HG03139 (cell line): ENCODE results near the gene SPATA33.

ENCODE experiments used
- ATAC-seq: cut with Tn5 transposase; IDR thresholded peaks from one replicate; pipeline ENCODE4 v1.9.1; 2021; ENCODE audit not compliant: unreplicated experiment

SPATA33 gene

DNA sequence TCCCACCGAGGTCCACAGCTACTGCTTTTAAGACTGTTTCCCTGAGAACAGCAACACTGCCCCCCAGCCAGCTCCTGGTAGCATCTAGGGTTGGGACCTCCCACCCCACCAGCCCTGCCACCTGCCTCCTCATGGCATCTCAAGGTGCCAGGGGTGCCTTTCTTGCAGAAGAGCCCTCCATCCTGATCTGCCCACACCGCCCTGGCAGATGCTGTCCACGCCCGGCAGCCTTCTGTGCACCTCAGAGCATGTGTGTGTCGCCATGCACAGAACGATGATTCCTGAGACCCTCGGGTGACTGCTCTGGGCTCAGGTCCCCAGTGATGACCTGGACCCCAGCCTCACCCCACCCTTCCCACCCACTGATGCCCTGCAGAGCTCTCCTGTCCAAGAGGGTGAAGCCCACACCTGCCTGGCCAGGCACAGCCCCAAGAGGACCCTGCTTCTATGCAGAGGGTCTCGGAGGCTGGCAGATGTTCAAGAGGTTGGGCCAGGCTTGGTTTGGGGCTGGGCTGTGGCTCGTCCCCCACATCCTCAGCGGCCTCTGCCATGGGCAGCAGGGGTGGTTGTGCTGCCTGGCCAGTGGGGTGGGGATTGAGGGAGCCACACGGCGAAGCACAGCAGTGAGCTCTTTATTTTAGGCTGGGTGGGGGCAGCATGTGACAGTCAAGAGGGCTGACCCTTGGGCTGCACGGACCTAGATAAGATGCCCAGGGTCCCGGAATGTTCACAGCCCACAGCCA is 49.1 kb downstream of the SPATA33 start:
- no peak for ATAC-seq

DNA sequence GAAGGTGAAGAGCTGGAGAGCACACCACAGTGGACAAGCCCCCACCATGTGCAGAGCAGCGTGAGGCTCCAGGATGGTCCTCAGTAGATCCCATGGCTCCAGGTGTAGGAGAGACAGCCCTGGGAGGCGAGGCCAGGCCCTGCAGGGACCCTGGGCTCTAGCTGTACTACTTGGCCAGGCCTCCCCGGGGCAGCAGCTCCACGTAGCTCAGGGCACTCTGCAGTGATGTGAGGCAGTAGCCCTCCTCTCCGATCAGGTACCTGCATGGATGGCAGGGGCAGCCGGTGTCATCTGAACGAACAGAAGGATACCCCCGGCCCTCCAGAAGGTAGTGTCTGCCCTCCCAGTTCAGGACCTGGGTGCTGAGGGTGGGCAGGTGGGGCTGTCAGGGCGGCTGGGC is 50.1 kb downstream of the SPATA33 start:
- ATAC-seq = no peak

DNA sequence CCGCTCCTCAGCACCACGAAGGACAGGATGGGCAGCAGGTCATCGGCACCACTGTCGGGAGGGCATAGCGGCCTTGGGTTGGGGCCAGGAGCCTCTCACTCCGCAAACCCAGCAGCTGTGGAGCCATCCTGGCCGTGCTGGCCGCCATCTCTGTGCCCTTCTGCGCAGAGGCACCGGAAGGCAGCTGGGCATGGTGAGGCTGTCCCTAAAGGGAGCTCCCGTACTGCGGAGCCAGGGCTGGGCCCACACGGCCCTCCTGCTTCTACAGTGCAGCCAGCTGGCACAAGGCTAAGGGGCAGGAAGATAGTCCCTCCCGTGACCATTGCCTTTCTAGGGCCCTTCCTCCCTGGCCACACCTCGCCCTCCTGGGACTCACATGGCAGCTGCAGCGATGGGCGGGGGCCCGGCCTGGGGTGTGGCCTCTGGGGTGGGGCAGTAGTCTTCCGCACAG is 50.9 kb downstream of the SPATA33 start:
- ATAC-seq = no peak

DNA sequence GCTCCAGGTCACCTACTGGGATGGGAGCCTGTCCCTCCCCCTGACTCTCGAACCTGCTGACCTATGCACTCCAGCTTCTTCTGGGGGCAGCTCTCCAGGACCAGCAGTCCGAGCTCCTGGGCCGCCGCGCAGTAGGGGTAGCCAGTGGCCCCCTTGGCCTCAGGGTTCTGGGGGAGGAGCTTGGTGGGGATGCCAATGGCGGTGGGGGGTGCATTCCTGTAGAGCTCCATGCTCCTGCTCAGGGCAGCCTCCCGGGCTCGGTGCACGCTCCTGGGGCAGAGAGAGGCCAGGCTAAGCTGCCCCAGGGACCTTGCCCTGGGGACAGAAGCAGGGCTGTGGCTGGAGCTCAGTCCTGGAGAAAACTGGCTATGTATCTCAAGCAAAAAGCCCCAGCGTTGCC is 51.5 kb downstream of the SPATA33 start:
- no peak for ATAC-seq

DNA sequence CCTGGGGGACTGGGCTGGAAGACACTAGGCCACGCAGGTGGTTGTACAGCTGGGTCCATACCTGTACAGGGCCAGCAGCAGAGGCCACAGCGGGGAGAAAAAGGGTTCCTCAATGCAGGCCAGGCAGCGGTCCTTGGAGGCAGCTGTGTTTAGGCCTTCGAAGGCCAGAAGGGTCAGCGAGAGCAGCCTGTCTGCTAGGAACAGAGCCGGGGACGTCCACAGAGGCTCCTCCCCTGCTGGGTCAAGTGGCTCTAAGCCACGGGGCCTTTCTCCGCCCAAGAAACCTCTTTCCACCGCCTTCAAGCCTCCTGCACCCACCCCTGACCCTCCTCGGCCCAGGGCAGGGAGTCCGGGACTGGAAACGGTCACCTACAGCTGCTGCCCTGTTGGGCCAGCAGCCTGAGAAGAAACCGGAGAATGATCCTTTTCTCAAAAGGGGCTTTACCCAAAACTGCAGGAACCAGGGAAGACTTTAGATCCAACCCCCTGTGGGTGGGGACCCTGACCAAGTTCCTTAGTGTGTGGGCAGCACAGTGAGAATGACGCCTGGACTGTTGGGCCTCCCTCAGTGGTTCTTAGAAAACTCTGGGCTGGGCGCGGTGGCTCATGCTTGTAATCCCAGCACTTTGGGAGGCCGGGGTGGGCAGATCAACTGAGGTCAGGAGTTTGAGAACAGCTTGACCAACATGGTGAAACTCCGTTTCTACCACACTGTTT is 52.2 kb downstream of the SPATA33 start:
- ATAC-seq = no peak

- ATAC-seq = no peak
These were observed 53.3 kb downstream of the SPATA33 start for GRCh38 chr16:89710709-89711564.

GRCh38 chr16:89711601-89712273 is 54.1 kb downstream of the SPATA33 start:
- ATAC-seq = no peak

- no peak for ATAC-seq
These were observed 54.7 kb downstream of the SPATA33 start for GRCh38 chr16:89712274-89712781.

GRCh38 chr16:89716493-89716892 is 58.9 kb downstream of the SPATA33 start:
- ATAC-seq = no peak

DNA sequence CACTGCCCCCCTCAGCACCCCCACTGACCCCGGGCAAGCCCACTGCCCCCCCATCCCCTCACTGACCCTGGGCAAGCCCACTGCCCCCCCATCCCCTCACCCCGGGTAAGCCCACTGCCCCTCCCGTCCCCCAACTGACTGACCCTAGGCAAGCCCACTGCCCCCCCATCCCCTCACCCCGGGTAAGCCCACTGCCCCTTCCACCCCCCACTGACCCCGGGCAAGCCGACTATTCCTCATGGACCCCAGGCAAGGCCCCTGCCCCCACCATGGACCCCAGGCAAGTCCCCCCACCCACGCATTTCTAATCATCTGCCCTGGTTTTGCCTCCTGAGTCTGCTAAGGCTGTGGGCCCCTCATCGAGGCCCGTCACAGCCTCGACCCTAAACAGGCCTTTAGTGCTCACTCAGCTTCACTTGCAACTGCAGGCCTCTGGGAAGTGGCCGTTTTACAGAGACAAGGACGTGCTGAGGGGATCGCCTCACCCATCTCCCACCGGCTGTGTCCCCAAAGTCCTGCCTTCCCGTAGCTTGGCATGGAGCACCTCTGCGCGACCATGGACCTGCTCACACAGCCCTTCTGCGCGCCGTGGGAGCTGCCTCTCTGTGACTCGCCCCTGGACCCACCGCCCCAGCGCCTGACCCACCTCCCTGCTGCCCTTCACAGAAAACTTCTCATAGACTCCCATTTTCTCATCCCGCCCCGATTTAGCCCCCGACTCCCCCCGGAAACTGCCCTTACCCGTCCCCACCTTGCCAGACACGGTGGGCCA is 59.5 kb downstream of the SPATA33 start:
- no peak for ATAC-seq

DNA sequence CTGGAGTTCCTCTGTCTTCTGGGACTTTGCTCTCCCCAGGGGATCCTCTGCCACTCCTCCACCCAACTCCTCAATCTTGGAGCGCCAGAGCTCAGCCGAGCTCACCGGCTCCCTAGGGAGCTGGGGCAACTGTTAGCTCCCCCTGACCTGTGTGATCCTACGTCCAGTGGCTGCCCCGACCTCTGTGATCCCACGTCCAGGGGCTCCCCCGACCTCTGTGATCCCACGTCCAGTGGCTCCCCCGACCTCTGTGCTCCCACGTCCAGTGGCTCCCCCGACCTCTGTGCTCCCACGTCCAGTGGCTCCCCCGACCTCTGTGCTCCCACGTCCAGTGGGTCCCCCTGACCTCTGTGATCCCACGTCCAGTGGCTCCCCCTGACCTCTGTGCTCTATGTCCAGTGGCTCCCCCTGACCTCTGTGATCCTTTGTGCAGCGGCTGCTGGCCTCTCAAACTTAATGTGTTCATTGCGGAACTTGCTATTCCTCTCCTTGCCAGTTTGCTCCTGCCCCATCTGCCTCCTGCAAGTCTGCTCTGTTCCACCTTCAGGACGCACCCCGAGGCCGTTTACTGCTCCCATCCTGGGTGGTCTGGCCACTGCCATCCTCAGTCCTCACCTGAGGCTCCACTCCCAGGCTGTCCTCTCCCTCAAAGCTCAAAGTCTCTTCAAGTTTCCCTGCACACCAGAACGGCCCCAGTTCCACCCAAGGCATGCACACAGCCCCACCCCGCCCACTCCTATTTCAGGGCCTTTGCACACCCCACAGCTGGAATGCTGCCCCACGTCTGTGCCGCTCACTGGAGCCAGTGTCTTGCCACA is 60.3 kb downstream of the SPATA33 start:
- no peak for ATAC-seq
